B cell (primary cell): Measurements from ENCODE around the gene ITFG1. TPM values are rescaled to one million over a fixed set of nuclear protein-coding genes. Genes with fewer than 3 reads are reported as not detected.

Experiments
- ATAC-seq: fragments of 200-7000 bp; cut with Tn5 transposase; one replicate; pipeline ENCODE4 v1.10.0; 2021; ENCODE audit warnings: low read depth, mild to moderate bottlenecking, moderate number of reproducible peaks, moderate library complexity
- CTCF ChIA-PET: fragments of 350-600 bp; sonication (Branson Sonifier 250); formaldehyde crosslinking; loops from one replicate; lab custom pipeline; 2021; ENCODE audit warnings: antibody characterized with exemption, inconsistent platforms; lab: Charles Lee
- POLR2A ChIA-PET: fragments of 350-600 bp; sonication (Branson Sonifier 250); formaldehyde crosslinking; loops from one replicate; lab custom pipeline; 2021; ENCODE audit warnings: antibody characterized with exemption; lab: Charles Lee
- DNase-seq: peaks from one replicate; pipeline ENCODE4 v3.0.0; 2013
- H2AFZ ChIP-seq: 2 replicates; pipeline ENCODE4 v1.6.1; 2012; ENCODE audit warnings: mild to moderate bottlenecking, low read depth, low read length; ENCODE audit not compliant: insufficient read depth, poor library complexity, severe bottlenecking
- H3K27ac ChIP-seq, 2 donors: 1 replicate in 1 of 2; 2 replicates in 1 of 2; pipeline ENCODE4 v1.5.1; 2012 to 2013; ENCODE audit warnings: low read length in 2 of 2, mild to moderate bottlenecking in 2 of 2, moderate library complexity in 1 of 2
- H3K27me3 ChIP-seq, 4 experiments: fragments of 200-600 bp in 1 of 4; sonication (generic) in 1 of 4; replicated peaks in 1 of 4; 1 replicate in 2 of 4; 2 replicates in 2 of 4; pipeline versions ENCODE4 v1.6.1 to v1.7.0; 2013 to 2016; ENCODE audit warnings: low read length in 3 of 4, mild to moderate bottlenecking in 2 of 4, mixed read lengths in 1 of 4, moderate library complexity in 1 of 4; ENCODE audit not compliant: insufficient read depth in 4 of 4, control insufficient read depth in 3 of 4; ENCODE audit errors: control extremely low read depth in 1 of 4
- H3K36me3 ChIP-seq, 2 experiments: replicated peaks in 1 of 2; 1 replicate in 1 of 2; 2 replicates in 1 of 2; pipeline versions ENCODE4 v1.6.1 to v1.7.1; 2013; ENCODE audit warnings: low read length in 1 of 2; ENCODE audit not compliant: insufficient read depth in 2 of 2, control insufficient read depth in 1 of 2; ENCODE audit errors: control extremely low read depth in 1 of 2, extremely low read depth in 1 of 2
- H3K4me1 ChIP-seq, 2 donors: fragments of 200-600 bp in 1 of 2; sonication (generic) in 1 of 2; 1 replicate in 1 of 2; 2 replicates in 1 of 2; pipeline versions ENCODE4 v1.5.1 to v1.6.1; 2013 to 2017; ENCODE audit warnings: low read length in 2 of 2; ENCODE audit not compliant: control insufficient read depth in 2 of 2, insufficient read depth in 2 of 2
- H3K4me2 ChIP-seq: replicated peaks from 2 replicates; pipeline ENCODE3; 2012; ENCODE audit warnings: mild to moderate bottlenecking, low read depth, low read length; ENCODE audit not compliant: poor library complexity, severe bottlenecking
- H3K4me3 ChIP-seq, 5 experiments: fragments of 200-600 bp in 1 of 5; sonication (generic) in 1 of 5; 1 replicate in 3 of 5; 2 replicates in 2 of 5; pipeline versions ENCODE4 v1.5.1 to v1.7.0; 2011 to 2016; ENCODE audit warnings: low read length in 4 of 5, mild to moderate bottlenecking in 4 of 5, low read depth in 2 of 5, control low read depth in 1 of 5, moderate library complexity in 1 of 5; ENCODE audit not compliant: insufficient read depth in 1 of 5; ENCODE audit errors: control extremely low read depth in 1 of 5, extremely low read depth in 1 of 5
- H3K79me2 ChIP-seq: fragments of 200-600 bp; sonication (generic); one replicate; pipeline ENCODE4 v1.6.0; 2016; ENCODE audit warnings: low read length; ENCODE audit not compliant: control insufficient read depth, insufficient read depth
- H3K9ac ChIP-seq: fragments of 200-600 bp; sonication (generic); 2 replicates; pipeline ENCODE4 v1.6.1; 2017; ENCODE audit warnings: mild to moderate bottlenecking, low read length, moderate library complexity
- H3K9me3 ChIP-seq, 3 donors: one replicate each; pipeline versions ENCODE4 v1.6.1 to v1.7.1; 2013; ENCODE audit warnings: low read length in 2 of 3; ENCODE audit not compliant: control insufficient read depth in 2 of 3, insufficient read depth in 1 of 3; ENCODE audit errors: control extremely low read depth in 1 of 3
- H4K20me1 ChIP-seq: 2 replicates; pipeline ENCODE4 v1.6.0; 2012; ENCODE audit warnings: mild to moderate bottlenecking, low read length; ENCODE audit not compliant: insufficient read depth, control insufficient read depth, poor library complexity, severe bottlenecking
- H3K27ac Mint-ChIP-seq: one replicate; pipeline ENCODE4 v1.8.0; 2021; ENCODE audit warnings: mixed read lengths
- H3K27me3 Mint-ChIP-seq: one replicate; pipeline ENCODE4 v1.8.0; 2021; ENCODE audit warnings: mixed read lengths
- H3K4me1 Mint-ChIP-seq: one replicate; pipeline ENCODE4 v1.8.0; 2021; ENCODE audit warnings: mixed read lengths
- H3K4me3 Mint-ChIP-seq: one replicate; pipeline ENCODE4 v1.8.0; 2021; ENCODE audit warnings: mixed read lengths
- H3K9me3 Mint-ChIP-seq: one replicate; pipeline ENCODE4 v1.8.0; 2022; ENCODE audit warnings: mixed read lengths; ENCODE audit not compliant: insufficient read depth
- CTCF ChIP-seq: fragments of 200-600 bp; IDR thresholded peaks from one replicate; pipeline ENCODE4 v1.8.0; 2022; ENCODE audit warnings: antibody characterized with exemption, mild to moderate bottlenecking
- EZH2 ChIP-seq: IDR thresholded peaks from 2 replicates; pipeline ENCODE4 v1.6.1; 2012; ENCODE audit warnings: borderline replicate concordance, low read depth, mild to moderate bottlenecking, moderate library complexity, low read length; ENCODE audit not compliant: insufficient read depth, poor library complexity, severe bottlenecking
- WGBS: methylation state at CpG from one replicate; pipeline ENCODE4 v1.1.5; 2013; ENCODE audit warnings: missing lambda C conversion rate; ENCODE audit not compliant: insufficient coverage; 5-methylcytosine and 5-hydroxymethylcytosine counted together
- intact Hi-C: fragments of 100-400 bp; cut with micrococcal nuclease; formaldehyde crosslinking; loops from one replicate; pipeline ENCODE4 v1.10.0; 2022
- polyA plus RNA-seq: library from polyadenylated mRNA; depleted of rRNA; stranded (reverse); fragments of >200 nt; gene quantifications from 2 replicates; pipeline ENCODE4 v1.2.3, GENCODE V29; 2012
- total RNA-seq, 2 donors: library from RNA; stranded (reverse); fragments of 120-200 nt in 1 of 2; gene quantifications; 1 replicate in 1 of 2; 2 replicates in 1 of 2; pipeline versions ENCODE4 v1.2.3 to v1.2.4, GENCODE V29; 2013 to 2022

The ITFG1 gene
- total and polyA plus RNA-seq, 2 donors (not counting 1 experiment from before 2014, with no cell fraction given): 9.7 to 40.4 TPM

- Histone ChIP-seq H4K20me1 (no peaks in the 10 kb centered on the region), H3K9me3 (no peaks in the 10 kb centered on the region), H3K27me3 (no peaks in the 10 kb centered on the region), H3K27ac (no peak overlapping the region), H3K79me2 (no peaks in the 10 kb centered on the region), H2AFZ (no peak overlapping the region), H3K4me1 (no peaks in the 10 kb centered on the region), H3K4me3 (no peak overlapping the region), H3K4me2 (no peak overlapping the region), H3K9ac (no peak overlapping the region), H3K36me3 (no peaks in the 10 kb centered on the region)
- CTCF ChIA-PET: no interaction called here
- no peaks in the 10 kb centered on the region for H3K27me3 Mint-ChIP-seq
- no peaks in the 10 kb centered on the region for H3K9me3 Mint-ChIP-seq
- WGBS: 100% methylated on average over 2 of the region's 2 CpGs
- no peak for ATAC-seq
- intact Hi-C loops: no loop called here
- no peak for DNase-seq
- no peak overlapping the region for H3K27ac Mint-ChIP-seq
- TF ChIP-seq EZH2: no peak
- no peak for TF ChIP-seq CTCF
- H3K4me1 Mint-ChIP-seq: no peaks in the 10 kb centered on the region
- no peak overlapping the region for H3K4me3 Mint-ChIP-seq
- POLR2A ChIA-PET: interaction anchor here (0.6 kb wide), 1 partner anchor 11 kb away, joined by 3 read pairs; no protein-coding TSS in a partner anchor
Measured at GRCh38 chr16:47250983-47251382, 209.9 kb downstream of the ITFG1 start.

DNA sequence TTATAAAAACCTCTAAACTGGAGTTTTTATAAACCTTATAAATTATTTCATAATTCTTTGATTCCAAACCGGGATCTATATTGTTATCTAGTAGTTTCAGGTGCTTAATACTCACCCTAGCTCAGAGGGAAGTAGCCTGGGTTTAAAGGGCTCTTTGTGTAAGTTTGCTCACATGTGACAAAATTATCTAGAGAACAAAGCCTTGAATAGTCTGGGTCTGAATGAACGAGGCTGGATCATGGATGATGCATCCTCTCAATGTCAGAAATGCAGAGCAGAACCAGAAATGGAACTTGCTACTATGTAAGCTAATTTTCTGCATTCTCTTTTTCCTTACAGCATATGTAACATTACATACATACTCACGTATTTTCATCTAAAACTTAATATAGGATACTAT, 213.2 kb downstream of the ITFG1 start:
- H3K27ac ChIP-seq: no peak overlapping the region
- H3K9ac ChIP-seq: no peak overlapping the region
- no peaks in the 10 kb centered on the region for H3K27me3 ChIP-seq
- H3K9me3 Mint-ChIP-seq: no peaks in the 10 kb centered on the region
- no peaks in the 10 kb centered on the region for H4K20me1 ChIP-seq
- no peak overlapping the region for H3K4me2 ChIP-seq
- POLR2A ChIA-PET: no interaction called here
- no peaks in the 10 kb centered on the region for H3K79me2 ChIP-seq
- TF ChIP-seq EZH2 (no peak), CTCF (no peak)
- DNase-seq (no peak), ATAC-seq (no peak)
- H3K4me1 Mint-ChIP-seq: no peaks in the 10 kb centered on the region
- H2AFZ ChIP-seq: no peak overlapping the region
- H3K4me3 Mint-ChIP-seq: no peak overlapping the region
- no peaks in the 10 kb centered on the region for H3K27me3 Mint-ChIP-seq
- CTCF ChIA-PET: no interaction called here
- no peaks in the 10 kb centered on the region for H3K9me3 ChIP-seq
- WGBS: no CpG with 5 or more reads among the region's 3 CpGs
- H3K36me3 ChIP-seq: peaks cover 0 to 2% of the 10 kb centered on the region in 2 experiments
- H3K4me3 ChIP-seq: no peak overlapping the region
- no peaks in the 10 kb centered on the region for H3K4me1 ChIP-seq
- H3K27ac Mint-ChIP-seq: no peak overlapping the region
- intact Hi-C loops: no loop called here
